Aorta (tissue), 5 donors: ENCODE data around the gene ACSS1. TPM values are rescaled to one million over a fixed set of nuclear protein-coding genes. Genes with fewer than 3 reads are reported as not detected.

ENCODE experiments used
- ATAC-seq: fragments of 200-7000 bp; cut with Tn5 transposase; one replicate; pipeline ENCODE4 v1.9.1; 2022; ENCODE audit warnings: moderate library complexity; ENCODE audit not compliant: low FRiP score
- DNase-seq, 2 donors: peaks; one replicate each; pipeline ENCODE4 v3.0.0-alpha.2; 2020
- H3K27ac ChIP-seq, 2 donors: one replicate each; pipeline ENCODE4 v1.5.1; 2013; ENCODE audit warnings: low read length in 2 of 2, mild to moderate bottlenecking in 2 of 2, moderate library complexity in 2 of 2, control low read depth in 1 of 2, inconsistent platforms in 1 of 2, low read depth in 1 of 2
- H3K27me3 ChIP-seq, 2 donors: one replicate each; pipeline ENCODE4 v1.6.1; 2013; ENCODE audit warnings: control low read depth in 1 of 2, low read length in 1 of 2, mild to moderate bottlenecking in 1 of 2, moderate library complexity in 1 of 2; ENCODE audit not compliant: insufficient read depth in 2 of 2, control insufficient read depth in 1 of 2
- H3K36me3 ChIP-seq, 2 donors: one replicate each; pipeline ENCODE4 v1.6.1; 2013; ENCODE audit warnings: control low read depth in 1 of 2, low read length in 1 of 2, mild to moderate bottlenecking in 1 of 2; ENCODE audit not compliant: insufficient read depth in 2 of 2, control insufficient read depth in 1 of 2
- H3K4me1 ChIP-seq, 2 donors: one replicate each; pipeline ENCODE4 v1.6.1; 2013; ENCODE audit warnings: low read length in 2 of 2, control low read depth in 1 of 2, mild to moderate bottlenecking in 1 of 2, moderate library complexity in 1 of 2; ENCODE audit not compliant: insufficient read depth in 2 of 2, control insufficient read depth in 1 of 2
- H3K4me3 ChIP-seq, 2 donors: one replicate each; pipeline ENCODE4 v1.5.1; 2013; ENCODE audit warnings: low read length in 2 of 2, control low read depth in 1 of 2, mild to moderate bottlenecking in 1 of 2
- H3K9me3 ChIP-seq: one replicate; pipeline ENCODE4 v1.6.1; 2013; ENCODE audit warnings: mild to moderate bottlenecking, low read length; ENCODE audit not compliant: control insufficient read depth
- WGBS, 2 donors: extraction: QIAGEN DNeasy Blood & Tissue Kit; methylation state at CpG; one replicate each; pipeline ENCODE4 v1.1.7; 2013; 5-methylcytosine and 5-hydroxymethylcytosine counted together
- intact Hi-C, 2 donors: fragments of 100-400 bp; cut with DNase I; formaldehyde crosslinking; loops; one replicate each; pipeline versions ENCODE4 v1.14.2 to v1.15.0; 2022
- polyA plus RNA-seq, 2 donors: library from polyadenylated mRNA; stranded (reverse); fragments of 200-250 nt; gene quantifications; one replicate each; pipeline ENCODE4 v1.2.3, GENCODE V29; 2013
- total RNA-seq, 2 donors: library from RNA; stranded (reverse); fragmentation: NEBNext Ultra II Directional; extraction: Animal tissue kit (Norgen Biotek cat#: 25700); gene quantifications; one replicate each; pipeline ENCODE4 v1.2.1, GENCODE V29; 2021
- donor health status: healthy with polysubstance abuse.
- donor health status: Bipolar disorder and iron deficiency.
- donor health status: DM: no; HTN: no; CAD: no.
- donor health status: DM: no; HTN: no; CAD: no.
- donor health status: DM: yes; HTN: yes; CAD: no.

The ACSS1 gene
- total and polyA plus RNA-seq, 4 donors = 7.6 to 23.4 (median 18.3) TPM

DNA sequence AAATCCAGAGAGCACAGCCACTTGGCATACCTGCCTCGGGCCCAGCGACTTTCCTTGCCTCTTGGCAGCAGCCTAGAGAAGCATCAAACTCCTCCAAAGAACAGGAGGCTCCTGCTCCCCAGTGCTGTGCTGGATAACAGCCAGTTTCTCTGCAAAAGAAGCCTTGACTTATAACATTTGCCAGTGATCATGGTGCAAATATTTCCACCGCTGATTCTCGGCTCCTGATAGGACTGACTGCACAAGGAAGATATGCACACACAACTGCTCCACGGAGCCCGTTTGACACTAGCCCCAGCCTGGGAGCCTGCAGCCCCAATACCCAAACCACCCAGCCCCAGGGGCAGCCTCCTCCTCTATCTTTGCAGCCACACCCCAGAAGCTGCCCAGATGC is 17.5 kb downstream of the ACSS1 start:
- Histone ChIP-seq H3K27me3 (no peaks in the 10 kb centered on the region), H3K9me3 (no peaks in the 10 kb centered on the region), H3K4me1 (peaks cover 0 to 11% of the 10 kb centered on the region in 2 donors), H3K27ac (peak overlapping the region; percentile 58 to 92), H3K4me3 (no peak overlapping the region), H3K36me3 (no peaks in the 10 kb centered on the region)
- DNase-seq (peak in 1 of 2 donors; percentile 68), ATAC-seq (peak; percentile 19)
- intact Hi-C loops = loop anchor here in 1 of 2 donors (5.0 kb wide), 1 partner anchor 197 kb away; no protein-coding TSS in a partner anchor
- WGBS, 2 donors = 6 to 7% methylated on average over 6 of the region's 6 CpGs

DNA sequence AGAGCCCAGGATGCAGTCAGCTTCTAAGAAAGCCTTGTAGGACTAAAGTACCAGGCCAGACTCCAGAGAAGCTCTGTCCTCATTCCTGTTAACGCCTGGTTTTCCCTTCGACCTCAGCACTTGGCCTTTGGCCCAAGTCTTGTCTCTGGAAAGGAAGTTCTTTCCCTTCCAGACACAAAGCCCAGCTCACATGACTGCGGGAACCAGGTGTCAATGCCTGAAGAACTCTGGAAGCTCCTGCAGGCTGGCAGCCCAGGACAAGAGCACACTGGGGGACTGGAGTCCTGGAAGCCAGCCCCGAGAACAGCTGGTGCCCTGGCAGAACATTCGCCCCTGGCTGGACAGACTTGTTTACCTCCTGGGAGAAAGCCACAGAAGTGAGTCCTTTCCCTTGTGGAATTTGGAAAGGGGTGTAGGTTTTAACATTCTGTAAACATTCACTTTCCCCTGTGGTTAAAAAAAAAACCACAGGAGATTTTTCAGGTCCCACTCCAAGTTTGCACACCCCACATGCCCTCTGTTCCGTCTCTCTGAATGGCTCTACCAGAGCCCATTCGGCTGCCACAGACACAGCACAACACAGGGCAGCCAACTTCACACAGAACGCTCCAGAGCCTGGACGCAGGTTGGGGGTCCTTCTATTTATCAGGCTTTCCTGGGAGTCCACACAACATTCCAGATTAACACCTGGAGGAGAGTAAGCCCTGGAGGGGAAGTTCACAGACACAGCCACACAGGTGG is 18.1 kb downstream of the ACSS1 start:
- intact Hi-C loops = loop anchor here in 1 of 2 donors (2.0 to 5.0 kb wide), 2 partner anchors 17 to 197 kb away; no protein-coding TSS in a partner anchor
- Histone ChIP-seq H3K4me1 (peaks cover 0 to 11% of the 10 kb centered on the region in 2 donors), H3K4me3 (no peak overlapping the region), H3K27me3 (no peaks in the 10 kb centered on the region), H3K27ac (peak overlapping the region; percentile 92 to 93), H3K9me3 (no peaks in the 10 kb centered on the region), H3K36me3 (no peaks in the 10 kb centered on the region)
- ATAC-seq = peak; percentile 84
- peak; percentile 86 to 92 for DNase-seq
- WGBS, 2 donors = 1 to 2% methylated on average over 9 of the region's 9 CpGs

DNA sequence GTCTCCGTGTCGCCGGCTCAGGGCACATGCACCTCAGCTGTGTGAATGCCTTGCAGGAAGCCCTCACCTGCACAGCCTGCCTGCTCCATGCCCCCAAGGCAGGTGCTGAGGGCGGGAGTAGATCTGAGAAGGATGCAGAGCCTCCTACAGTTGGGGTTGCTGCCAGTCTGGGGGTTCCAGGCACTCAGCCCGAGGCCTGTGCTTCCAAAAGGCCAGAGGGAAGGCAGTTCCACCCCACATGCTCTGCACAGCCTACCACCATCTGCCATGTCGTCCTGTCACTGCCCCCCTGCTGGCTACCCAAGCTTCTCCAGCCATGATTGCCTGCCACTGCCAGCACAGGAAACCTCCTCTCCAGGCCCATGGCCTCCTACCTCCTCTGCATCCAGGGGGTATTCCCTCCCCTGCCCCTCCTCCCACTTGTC is 19.3 kb downstream of the ACSS1 start:
- DNase-seq (peak in 1 of 2 donors; percentile 39), ATAC-seq (no peak)
- no peaks in the 10 kb centered on the region for H3K9me3 ChIP-seq
- intact Hi-C loops = loop anchor here in 1 of 2 donors (2.0 kb wide), 1 partner anchor 18 kb away; no protein-coding TSS in a partner anchor
- no peak overlapping the region for H3K4me3 ChIP-seq
- WGBS, 2 donors = 73 to 85% methylated on average over 5 to 6 of the region's 6 CpGs
- no peaks in the 10 kb centered on the region for H3K36me3 ChIP-seq
- H3K27ac ChIP-seq = peak overlapping the region; percentile 84 to 93
- peaks cover 0 to 9% of the 10 kb centered on the region in 2 donors for H3K4me1 ChIP-seq
- H3K27me3 ChIP-seq = no peaks in the 10 kb centered on the region

DNA sequence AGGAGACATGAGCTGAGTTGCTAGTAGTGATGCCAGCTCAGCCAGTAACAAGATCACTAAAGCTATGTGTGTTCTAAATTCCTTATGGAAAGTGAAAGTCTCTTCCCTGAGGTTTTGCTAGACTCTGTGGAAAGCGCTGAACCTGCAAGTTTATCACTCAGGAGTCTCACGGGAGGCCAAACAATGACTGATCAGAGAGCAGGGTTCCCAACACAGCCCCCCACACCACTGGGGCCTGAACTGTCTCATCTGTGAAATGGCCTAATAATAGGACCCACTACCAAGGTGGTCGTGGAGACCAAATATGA is 19.9 kb downstream of the ACSS1 start:
- Histone ChIP-seq H3K36me3 (no peaks in the 10 kb centered on the region), H3K4me1 (peaks cover 0 to 9% of the 10 kb centered on the region in 2 donors), H3K27me3 (no peaks in the 10 kb centered on the region), H3K9me3 (no peaks in the 10 kb centered on the region), H3K4me3 (no peak overlapping the region), H3K27ac (peak overlapping the region; percentile 30 to 84)
- no peak for DNase-seq
- WGBS, 2 donors = 39 to 59% methylated on average over 3 of the region's 3 CpGs
- intact Hi-C loops = loop anchor here in 1 of 2 donors (2.0 kb wide), 1 partner anchor 19 kb away; no protein-coding TSS in a partner anchor
- ATAC-seq = no peak

DNA sequence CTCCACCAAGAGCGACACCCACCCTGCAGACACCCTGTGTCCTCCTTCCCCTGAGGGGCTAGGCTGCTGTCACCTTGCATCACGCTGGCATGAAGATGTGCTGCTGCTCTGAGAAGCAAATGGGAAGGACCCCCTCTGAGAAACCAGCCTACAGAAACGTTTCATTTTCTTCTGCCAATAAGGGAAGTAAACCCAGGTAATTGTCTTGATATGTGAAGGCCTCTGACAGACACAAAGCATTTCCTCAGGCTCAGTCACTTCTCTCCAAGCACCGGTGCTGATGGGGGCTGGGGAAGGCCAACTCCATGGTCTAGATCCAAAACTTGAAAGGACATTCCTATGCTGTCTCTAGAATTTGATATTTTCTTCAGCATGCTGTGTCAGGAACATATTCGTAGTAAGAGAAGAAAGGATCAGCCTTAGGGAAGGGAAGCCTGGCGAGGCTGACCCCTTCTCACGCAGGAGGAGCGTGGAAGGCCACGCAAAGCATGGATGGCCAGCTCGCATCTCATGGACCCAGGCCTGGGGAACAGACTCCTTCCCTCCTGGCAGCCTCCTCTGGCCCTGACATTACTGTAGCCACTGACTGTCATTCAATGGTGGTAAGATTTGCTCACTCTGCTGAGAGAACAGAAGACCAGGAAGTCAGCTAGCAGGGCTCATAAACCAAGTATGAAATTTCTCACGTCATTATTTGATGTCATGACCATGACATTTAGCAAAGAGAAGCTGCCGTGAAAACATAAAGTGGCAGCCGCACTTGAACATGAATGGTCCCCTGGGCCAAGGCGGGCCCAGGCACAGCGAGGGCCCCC is 20.4 kb downstream of the ACSS1 start:
- no peaks in the 10 kb centered on the region for H3K27me3 ChIP-seq
- H3K4me3 ChIP-seq = no peak overlapping the region
- H3K27ac ChIP-seq = peak overlapping the region in 1 of 2 donors; percentile 84
- DNase-seq (peak in 1 of 2 donors; percentile 48), ATAC-seq (no peak)
- WGBS, 2 donors = 38 to 47% methylated on average over 15 of the region's 15 CpGs
- no peaks in the 10 kb centered on the region for H3K36me3 ChIP-seq
- no peaks in the 10 kb centered on the region for H3K9me3 ChIP-seq
- peaks cover 0 to 9% of the 10 kb centered on the region in 2 donors for H3K4me1 ChIP-seq
- intact Hi-C loops = loop anchor here in 1 of 2 donors (2.0 kb wide), 1 partner anchor 19 kb away; no protein-coding TSS in a partner anchor

DNA sequence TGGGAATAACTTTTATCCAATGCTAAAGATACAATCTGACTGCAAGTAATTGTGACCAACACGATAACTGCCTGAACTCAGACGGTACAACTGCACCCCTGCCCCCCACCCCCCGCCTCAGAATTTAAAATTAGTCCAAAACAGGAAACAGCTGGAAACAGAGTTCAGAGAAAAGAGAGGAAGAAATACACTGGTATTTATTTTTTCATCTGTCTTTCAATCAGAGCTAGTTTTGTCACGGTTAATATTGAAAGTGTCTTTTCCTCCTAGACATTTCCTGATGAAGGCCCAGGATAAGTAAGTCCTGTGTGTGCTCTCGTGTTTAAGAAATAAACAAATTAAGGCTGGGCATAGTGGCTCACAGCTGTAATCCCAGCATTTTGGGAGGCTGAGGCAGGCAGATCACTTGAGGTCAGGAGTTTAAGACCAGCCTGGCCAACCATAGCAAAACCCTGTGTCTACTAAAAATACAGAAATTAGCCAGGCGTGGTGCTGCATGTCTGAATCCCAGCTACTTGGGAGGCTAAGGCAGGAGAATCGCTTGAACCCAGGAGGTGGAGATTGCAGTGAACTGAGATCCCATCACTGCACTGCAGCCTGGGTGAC is 21.5 kb downstream of the ACSS1 start:
- ATAC-seq (no peak), DNase-seq (peak in 1 of 2 donors; percentile 32)
- Histone ChIP-seq H3K4me3 (no peak overlapping the region), H3K27ac (peak overlapping the region in 1 of 2 donors; percentile 22), H3K4me1 (peaks cover 0 to 9% of the 10 kb centered on the region in 2 donors), H3K27me3 (no peaks in the 10 kb centered on the region), H3K9me3 (no peaks in the 10 kb centered on the region), H3K36me3 (peaks cover 0 to 2% of the 10 kb centered on the region in 2 donors)
- intact Hi-C loops = no loop called here
- 2 to 5% methylated on average over 7 of the region's 7 CpGs for WGBS, 2 donors

DNA sequence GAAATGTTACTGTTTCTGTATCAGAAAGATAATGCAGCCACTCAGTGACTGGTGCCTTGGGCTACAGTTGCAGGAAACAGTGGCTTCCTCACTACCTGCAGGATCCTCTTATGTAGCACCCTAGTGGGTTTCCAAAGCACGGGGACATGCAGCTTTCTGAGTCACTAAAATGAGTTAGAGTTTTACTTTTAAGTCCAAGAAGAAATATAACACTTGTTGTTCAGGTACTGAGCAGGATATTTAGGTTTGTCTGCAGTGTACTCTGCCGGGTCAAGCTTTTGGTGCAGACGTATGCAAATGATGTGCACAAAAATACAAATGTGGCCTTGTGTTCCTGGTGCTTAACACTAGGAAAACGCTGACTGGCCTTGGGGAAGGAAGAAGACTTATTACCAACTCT is 22.0 kb downstream of the ACSS1 start:
- H3K36me3 ChIP-seq = peaks cover 0 to 2% of the 10 kb centered on the region in 2 donors
- no peak overlapping the region for H3K4me3 ChIP-seq
- intact Hi-C loops = no loop called here
- WGBS, 2 donors = 24 to 28% methylated on average over 4 of the region's 4 CpGs
- H3K27ac ChIP-seq = no peak overlapping the region
- peak in 1 of 2 donors; percentile 17 for DNase-seq
- H3K9me3 ChIP-seq = no peaks in the 10 kb centered on the region
- no peak for ATAC-seq
- H3K4me1 ChIP-seq = peaks cover 0 to 6% of the 10 kb centered on the region in 2 donors
- H3K27me3 ChIP-seq = no peaks in the 10 kb centered on the region

DNA sequence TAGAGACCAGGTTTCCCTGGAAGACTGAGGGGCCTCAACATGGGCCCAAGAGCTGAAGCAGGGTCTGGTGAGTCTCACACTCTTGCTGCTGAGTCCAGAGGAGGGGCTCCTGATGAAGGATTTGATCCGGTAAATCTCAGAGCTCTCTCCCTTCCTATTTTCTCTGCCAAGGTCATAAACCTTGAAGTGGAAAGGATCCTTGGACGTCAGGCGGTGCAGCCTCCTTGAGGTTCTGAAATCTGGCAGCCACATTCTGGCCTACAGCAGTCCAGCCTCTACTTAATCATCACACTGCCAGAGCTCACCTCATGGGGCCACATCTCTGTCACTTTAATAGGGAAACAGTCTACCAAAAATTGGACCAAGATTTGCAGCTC is 24.0 kb downstream of the ACSS1 start:
- Histone ChIP-seq H3K27me3 (no peaks in the 10 kb centered on the region), H3K36me3 (peaks cover 0 to 2% of the 10 kb centered on the region in 2 donors), H3K9me3 (no peaks in the 10 kb centered on the region), H3K27ac (no peak overlapping the region), H3K4me3 (no peak overlapping the region), H3K4me1 (peaks cover 0 to 6% of the 10 kb centered on the region in 2 donors)
- no peak for DNase-seq
- intact Hi-C loops = no loop called here
- no peak for ATAC-seq
- WGBS, 2 donors = 65 to 73% methylated on average over 3 of the region's 3 CpGs
